Skeletal muscle tissue (tissue), 4 donors: Measurements from ENCODE around the gene PTPN6. TPM values are rescaled to one million over a fixed set of nuclear protein-coding genes. Genes with fewer than 3 reads are reported as not detected.
A peak's percentile ranks its signal among the peaks of the same experiment; 100 is the strongest.

ENCODE experiments used
- H3K27ac ChIP-seq: one replicate; pipeline ENCODE4 v1.7.0; 2013; ENCODE audit warnings: mild to moderate bottlenecking, low read depth, low read length, inconsistent platforms
- H3K27me3 ChIP-seq, 3 donors: one replicate each; pipeline ENCODE4 v1.7.0; 2013; ENCODE audit warnings: low read length in 3 of 3; ENCODE audit not compliant: control insufficient read depth in 3 of 3, insufficient read depth in 3 of 3
- H3K36me3 ChIP-seq, 3 donors: one replicate each; pipeline ENCODE4 v1.7.0; 2013; ENCODE audit warnings: low read length in 3 of 3; ENCODE audit not compliant: control insufficient read depth in 3 of 3, insufficient read depth in 3 of 3
- H3K4me1 ChIP-seq, 3 donors: one replicate each; pipeline ENCODE4 v1.7.0; 2013; ENCODE audit warnings: low read length in 3 of 3, mild to moderate bottlenecking in 3 of 3; ENCODE audit not compliant: control insufficient read depth in 3 of 3, insufficient read depth in 3 of 3
- H3K4me3 ChIP-seq, 3 donors: one replicate each; pipeline ENCODE4 v1.7.0; 2013; ENCODE audit warnings: low read length in 3 of 3
- H3K9ac ChIP-seq, 3 donors: one replicate each; pipeline ENCODE4 v1.7.0; 2013; ENCODE audit warnings: low read length in 3 of 3, mild to moderate bottlenecking in 3 of 3, moderate library complexity in 2 of 3, low read depth in 1 of 3
- H3K9me3 ChIP-seq, 3 donors: one replicate each; pipeline ENCODE4 v1.7.0; 2013; ENCODE audit warnings: low read length in 3 of 3; ENCODE audit not compliant: control insufficient read depth in 3 of 3
- total RNA-seq: library from RNA; depleted of rRNA; stranded (reverse); fragments of >200 nt; gene quantifications from one replicate; pipeline ENCODE4 v1.2.3, GENCODE V29; 2014
- donor health status: Osteomylitis.

Gene PTPN6
- total RNA-seq, 1 donor from 2014 or later = 7.8 TPM

- H3K36me3 ChIP-seq = peaks cover 9 to 27% (median 19%) of the 10 kb centered on the region in 3 donors
- H3K4me1 ChIP-seq = peaks cover 38 to 66% (median 39%) of the 10 kb centered on the region in 3 donors
Observed at GRCh38 chr12:6941267-6941666, 9.9 kb upstream of the PTPN6 start.

DNA sequence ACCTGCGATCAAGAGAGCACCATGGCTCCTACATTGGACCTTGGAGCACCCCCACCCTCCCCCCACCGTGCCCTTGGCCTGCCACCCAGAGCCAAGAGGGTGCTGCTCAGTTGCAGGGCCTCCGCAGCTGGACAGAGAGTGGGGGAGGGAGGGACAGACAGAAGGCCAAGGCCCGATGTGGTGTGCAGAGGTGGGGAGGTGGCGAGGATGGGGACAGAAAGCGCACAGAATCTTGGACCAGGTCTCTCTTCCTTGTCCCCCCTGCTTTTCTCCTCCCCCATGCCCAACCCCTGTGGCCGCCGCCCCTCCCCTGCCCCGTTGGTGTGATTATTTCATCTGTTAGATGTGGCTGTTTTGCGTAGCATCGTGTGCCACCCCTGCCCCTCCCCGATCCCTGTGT, 9.4 kb upstream of the PTPN6 start:
- Histone ChIP-seq H3K9me3 (no peaks in the 10 kb centered on the region), H3K4me1 (peaks cover 41 to 68% (median 42%) of the 10 kb centered on the region in 3 donors), H3K36me3 (peaks cover 11 to 27% (median 21%) of the 10 kb centered on the region in 3 donors), H3K27ac (no peak overlapping the region), H3K27me3 (no peaks in the 10 kb centered on the region), H3K9ac (no peak overlapping the region), H3K4me3 (no peak overlapping the region)

More at GRCh38 chr12:6941267-6941666, 9.9 kb upstream of the PTPN6 start:
- Histone ChIP-seq H3K27me3 (no peaks in the 10 kb centered on the region), H3K4me3 (no peak overlapping the region), H3K27ac (no peak overlapping the region), H3K9ac (peak overlapping the region in 1 of 3 donors; percentile 60), H3K9me3 (no peaks in the 10 kb centered on the region)

- H3K27me3 ChIP-seq = no peaks in the 10 kb centered on the region
- H3K9ac ChIP-seq = peak overlapping the region in 1 of 3 donors; percentile 30
- H3K36me3 ChIP-seq = peaks cover 14 to 31% (median 24%) of the 10 kb centered on the region in 3 donors
- no peak overlapping the region for H3K4me3 ChIP-seq
- H3K27ac ChIP-seq = peak overlapping the region; percentile 98
- H3K9me3 ChIP-seq = no peaks in the 10 kb centered on the region
- peaks cover 38 to 66% (median 42%) of the 10 kb centered on the region in 3 donors for H3K4me1 ChIP-seq
Observed at GRCh38 chr12:6942331-6942665, 8.9 kb upstream of the PTPN6 start.

DNA sequence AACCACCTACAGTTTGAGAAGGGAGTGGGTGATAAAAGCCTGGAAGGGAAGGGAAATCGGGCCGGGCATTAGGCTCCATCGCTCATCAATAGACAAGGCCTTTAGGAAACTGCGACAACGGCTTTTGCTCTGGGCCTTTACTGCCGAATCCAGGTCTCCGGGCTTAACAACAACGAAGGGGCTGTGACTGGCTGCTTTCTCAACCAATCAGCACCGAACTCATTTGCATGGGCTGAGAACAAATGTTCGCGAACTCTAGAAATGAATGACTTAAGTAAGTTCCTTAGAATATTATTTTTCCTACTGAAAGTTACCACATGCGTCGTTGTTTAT, 7.8 kb upstream of the PTPN6 start:
- peak overlapping the region; percentile 98 to 100 (median 99) for H3K9ac ChIP-seq
- peaks cover 14 to 35% (median 25%) of the 10 kb centered on the region in 3 donors for H3K36me3 ChIP-seq
- peak overlapping the region; percentile 92 to 100 (median 96) for H3K4me3 ChIP-seq
- H3K27me3 ChIP-seq = no peaks in the 10 kb centered on the region
- H3K4me1 ChIP-seq = peaks cover 35 to 59% (median 39%) of the 10 kb centered on the region in 3 donors
- H3K9me3 ChIP-seq = no peaks in the 10 kb centered on the region
- H3K27ac ChIP-seq = peak overlapping the region; percentile 98

DNA sequence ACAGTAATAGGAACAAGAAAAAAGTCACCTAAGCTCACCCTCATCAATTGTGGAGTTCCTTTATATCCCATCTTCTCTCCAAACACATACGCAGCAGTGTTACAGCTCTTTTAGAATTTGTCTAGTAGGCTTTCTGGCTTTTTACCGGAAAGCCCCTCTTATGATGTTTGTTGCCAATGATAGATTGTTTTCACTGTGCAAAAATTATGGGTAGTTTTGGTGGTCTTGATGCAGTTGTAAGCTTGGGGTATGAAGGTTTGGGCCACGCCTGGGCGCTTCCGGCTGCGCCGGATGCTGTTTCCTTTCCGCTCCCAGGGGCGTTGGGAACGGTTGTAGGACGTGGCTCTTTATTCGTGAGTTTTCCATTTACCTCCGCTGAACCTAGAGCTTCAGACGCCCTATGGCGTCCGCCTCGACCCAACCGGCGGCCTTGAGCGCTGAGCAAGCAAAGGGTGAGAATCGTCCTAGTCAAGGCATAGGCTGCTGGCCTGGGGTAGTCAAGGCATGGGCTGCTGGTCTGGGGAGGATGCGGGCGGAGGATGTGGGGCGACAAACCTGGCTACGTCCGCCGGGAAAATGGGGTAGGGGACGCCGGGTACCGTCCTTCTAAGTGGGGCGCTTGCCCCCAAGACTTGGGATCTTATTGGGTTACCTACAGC, 7.3 kb upstream of the PTPN6 start, which contains the start of the genes C12orf57 and RNU7-1:
TSS of gene C12orf57 (plus strand) at position 301 of the 659 bp plus-strand sequence. CDS start at position 401, 100 bp downstream.
TSS of gene RNU7-1 (plus strand) at position 95 of the 659 bp plus-strand sequence.
- Histone ChIP-seq H3K27ac (peak within 1 kb of the TSS; percentile 98), H3K36me3 (peaks cover 14 to 34% (median 25%) of the 10 kb centered on the region in 3 donors), H3K4me3 (peak within 1 kb of the TSS; percentile 92 to 100 (median 96)), H3K9ac (peak within 1 kb of the TSS; percentile 98 to 100 (median 99)), H3K9me3 (no peaks in the 10 kb centered on the region), H3K4me1 (peaks cover 30 to 54% (median 34%) of the 10 kb centered on the region in 3 donors), H3K27me3 (no peaks in the 10 kb centered on the region)

- Histone ChIP-seq H3K27me3 (no peaks in the 10 kb centered on the region), H3K4me1 (peaks cover 28 to 52% (median 30%) of the 10 kb centered on the region in 3 donors), H3K36me3 (peaks cover 14 to 30% (median 22%) of the 10 kb centered on the region in 3 donors), H3K27ac (peak overlapping the region; percentile 98), H3K9me3 (no peaks in the 10 kb centered on the region), H3K9ac (peak overlapping the region; percentile 98 to 100 (median 99)), H3K4me3 (peak overlapping the region; percentile 92 to 100 (median 96))
Observed at GRCh38 chr12:6944381-6945186, 6.6 kb upstream of the PTPN6 start.

DNA sequence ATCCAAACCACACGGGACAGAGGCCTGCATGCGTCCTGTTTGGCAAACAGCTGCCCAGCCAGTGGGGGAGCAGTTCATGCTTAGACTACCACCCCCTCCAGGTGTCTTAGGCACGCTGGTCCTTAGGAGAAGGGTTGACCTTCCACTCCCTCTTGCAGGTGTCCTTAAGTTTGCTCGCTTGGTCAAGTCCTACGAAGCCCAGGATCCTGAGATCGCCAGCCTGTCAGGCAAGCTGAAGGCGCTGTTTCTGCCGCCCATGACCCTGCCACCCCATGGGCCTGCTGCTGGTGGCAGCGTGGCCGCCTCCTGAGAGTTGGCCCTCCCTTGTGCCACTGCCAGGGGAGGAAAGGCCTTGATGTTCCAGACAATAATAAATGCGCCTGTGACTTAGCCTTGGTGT, 5.5 kb upstream of the PTPN6 start:
- Histone ChIP-seq H3K27me3 (no peaks in the 10 kb centered on the region), H3K36me3 (peaks cover 14 to 27% (median 22%) of the 10 kb centered on the region in 3 donors), H3K4me3 (peak overlapping the region in 1 of 3 donors; percentile 100), H3K9ac (peak overlapping the region in 2 of 3 donors; percentile 98 to 100), H3K27ac (no peak overlapping the region), H3K9me3 (no peaks in the 10 kb centered on the region), H3K4me1 (peaks cover 28 to 55% (median 30%) of the 10 kb centered on the region in 3 donors)

DNA sequence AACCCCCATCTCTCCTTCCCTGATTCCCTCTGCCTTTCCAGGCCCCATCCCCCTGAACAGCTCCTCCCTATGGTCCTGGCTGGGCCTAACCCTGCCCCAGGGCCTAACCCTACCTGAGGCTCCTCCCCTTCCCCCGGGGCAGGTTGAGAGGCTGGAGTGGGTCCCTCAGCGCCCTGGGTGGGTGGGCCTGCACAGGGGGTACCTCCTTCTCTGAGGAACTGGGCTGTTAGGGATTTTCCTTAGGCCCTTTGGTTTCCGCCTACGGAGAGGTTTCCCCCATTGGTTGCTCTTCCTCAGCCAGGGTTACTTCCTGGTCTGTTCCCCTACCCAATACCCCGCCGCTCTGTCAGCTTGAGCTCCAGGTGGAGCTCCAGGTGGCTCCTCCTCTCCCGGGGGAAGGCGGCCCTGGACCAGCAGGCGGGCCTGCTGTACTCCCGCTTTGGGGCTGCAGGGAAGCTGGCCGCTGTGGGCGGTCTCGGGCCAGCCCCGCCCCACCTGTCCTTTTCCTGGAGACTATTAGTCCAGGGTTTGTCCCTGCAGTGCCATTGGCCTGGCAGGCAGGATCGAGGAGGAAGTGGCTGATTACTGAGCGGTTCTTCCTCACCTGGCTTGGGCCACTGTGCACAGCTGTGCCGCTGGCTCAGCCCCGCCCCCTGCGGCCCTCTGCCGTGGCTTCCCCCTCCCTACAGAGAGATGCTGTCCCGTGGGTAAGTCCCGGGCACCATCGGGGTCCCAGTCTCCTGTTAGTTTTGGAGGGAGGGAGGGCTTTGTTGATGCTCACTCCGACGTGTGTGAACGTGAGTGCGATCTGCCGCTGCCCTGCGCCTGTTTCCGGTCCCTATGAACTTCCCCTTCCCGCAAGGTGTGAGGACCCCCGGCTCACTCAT, 4.9 kb upstream of the PTPN6 start:
- H3K27me3 ChIP-seq = no peaks in the 10 kb centered on the region
- H3K36me3 ChIP-seq = peaks cover 14 to 21% (median 19%) of the 10 kb centered on the region in 3 donors
- H3K4me1 ChIP-seq = peaks cover 28 to 53% (median 30%) of the 10 kb centered on the region in 3 donors
- H3K9me3 ChIP-seq = no peaks in the 10 kb centered on the region
- peak overlapping the region in 1 of 3 donors; percentile 23 for H3K4me3 ChIP-seq
- H3K27ac ChIP-seq = no peak overlapping the region
- peak overlapping the region in 1 of 3 donors; percentile 33 for H3K9ac ChIP-seq

DNA sequence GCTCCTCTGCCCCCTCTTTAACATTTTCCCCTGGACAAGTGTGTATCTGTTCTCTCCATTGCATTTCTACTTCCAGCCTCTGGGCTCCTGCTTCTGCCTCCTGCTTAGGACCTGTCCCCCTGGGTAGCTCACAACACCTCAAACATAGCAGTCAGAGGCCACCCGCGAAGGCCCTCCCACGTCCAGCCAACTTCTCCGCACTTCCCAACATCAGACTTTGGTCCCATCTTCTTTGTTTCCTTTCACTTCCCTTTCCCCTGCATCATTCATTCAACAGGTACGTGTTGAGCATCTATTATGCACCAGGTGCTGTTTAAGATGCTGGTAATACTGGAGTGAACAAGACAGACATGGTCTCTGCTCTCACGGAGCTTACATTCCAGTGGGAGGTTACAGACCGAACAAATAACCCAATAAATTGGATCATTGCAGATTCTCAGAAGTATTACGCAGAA, 4.2 kb upstream of the PTPN6 start:
- Histone ChIP-seq H3K9me3 (no peaks in the 10 kb centered on the region), H3K36me3 (peaks cover 14 to 18% (median 15%) of the 10 kb centered on the region in 3 donors), H3K27me3 (no peaks in the 10 kb centered on the region), H3K9ac (peak overlapping the region in 1 of 3 donors; percentile 33), H3K4me1 (peaks cover 28 to 48% (median 30%) of the 10 kb centered on the region in 3 donors), H3K4me3 (peak overlapping the region in 1 of 3 donors; percentile 23), H3K27ac (no peak overlapping the region)
